LNCAP (cell line): ENCODE measurements around the gene MYMX.

Experiments used
- CTCF ChIP-seq: fragments of 450-650 bp; IDR thresholded peaks from 2 replicates; pipeline ENCODE4 v1.5.1; 2017; ENCODE audit warnings: mild to moderate bottlenecking

The MYMX gene

GRCh38 chr6:44202332-44202971 lies 14.3 kb upstream of the MYMX start:
- TF ChIP-seq CTCF = no peak

- TF ChIP-seq CTCF = no peak
Measured at GRCh38 chr6:44202972-44203750, 13.6 kb upstream of the MYMX start.

GRCh38 chr6:44203955-44204354 lies 12.8 kb upstream of the MYMX start:
- TF ChIP-seq CTCF = no peak

GRCh38 chr6:44207966-44208365 lies 8.8 kb upstream of the MYMX start:
- TF ChIP-seq CTCF = no peak

GRCh38 chr6:44211284-44211683 lies 5.4 kb upstream of the MYMX start:
- TF ChIP-seq CTCF = no peak

- no peak for TF ChIP-seq CTCF
Measured at GRCh38 chr6:44214307-44214706, 2.4 kb upstream of the MYMX start.

- no peak for TF ChIP-seq CTCF
Measured at GRCh38 chr6:44217332-44218143, 812 bp downstream of the MYMX start.
